Measurements from ENCODE around the gene MDM4. TPM values are rescaled to one million over a fixed set of nuclear protein-coding genes. Genes with fewer than 3 reads are reported as not detected.

MDM4 gene
- total RNA-seq, 1 donor from 2014 or later, result 84.5 TPM

- Histone ChIP-seq H3K4me3 (no peak overlapping the region), H3K9me3 (no peaks in the 10 kb centered on the region), H3K27me3 (peaks cover 14% of the 10 kb centered on the region), H3K4me1 (no peaks in the 10 kb centered on the region), H3K36me3 (no peaks in the 10 kb centered on the region), H3K27ac (no peak overlapping the region)
- TF ChIP-seq, protein P1, sequence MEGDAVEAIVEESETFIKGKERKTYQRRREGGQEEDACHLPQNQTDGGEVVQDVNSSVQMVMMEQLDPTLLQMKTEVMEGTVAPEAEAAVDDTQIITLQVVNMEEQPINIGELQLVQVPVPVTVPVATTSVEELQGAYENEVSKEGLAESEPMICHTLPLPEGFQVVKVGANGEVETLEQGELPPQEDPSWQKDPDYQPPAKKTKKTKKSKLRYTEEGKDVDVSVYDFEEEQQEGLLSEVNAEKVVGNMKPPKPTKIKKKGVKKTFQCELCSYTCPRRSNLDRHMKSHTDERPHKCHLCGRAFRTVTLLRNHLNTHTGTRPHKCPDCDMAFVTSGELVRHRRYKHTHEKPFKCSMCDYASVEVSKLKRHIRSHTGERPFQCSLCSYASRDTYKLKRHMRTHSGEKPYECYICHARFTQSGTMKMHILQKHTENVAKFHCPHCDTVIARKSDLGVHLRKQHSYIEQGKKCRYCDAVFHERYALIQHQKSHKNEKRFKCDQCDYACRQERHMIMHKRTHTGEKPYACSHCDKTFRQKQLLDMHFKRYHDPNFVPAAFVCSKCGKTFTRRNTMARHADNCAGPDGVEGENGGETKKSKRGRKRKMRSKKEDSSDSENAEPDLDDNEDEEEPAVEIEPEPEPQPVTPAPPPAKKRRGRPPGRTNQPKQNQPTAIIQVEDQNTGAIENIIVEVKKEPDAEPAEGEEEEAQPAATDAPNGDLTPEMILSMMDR (IDR thresholded peaks at IDR 0.05), result no peak
- ATAC-seq, result no peak
- intact Hi-C loops (cut with DNase I), result no loop called here
- DNase-seq, result no peak
These were observed 89.6 kb downstream of the MDM4 start for GRCh38 chr1:204605791-204606190.

Other genes with a start within 250 kb of the MDM4 start
- gene PLEKHA6, start 156.5 kb upstream of the MDM4 start, total RNA-seq, result 7.1 TPM
- 47.7 TPM for gene PPP1R15B, start 104.6 kb upstream of the MDM4 start, total RNA-seq
- gene PIK3C2B, start 21.6 kb upstream of the MDM4 start, total RNA-seq, result 47.3 TPM
- gene LRRN2, start 169.3 kb downstream of the MDM4 start, total RNA-seq, result 3.2 TPM